GM21576 (cell line): ENCODE measurements around the gene NELL2.
"Not testable (repeated sequence)": the region's sequence is repeated elsewhere in the genome, so short reads cannot be mapped to it uniquely, and the experiment has no call there.

Source experiments
- ATAC-seq: cut with Tn5 transposase; IDR thresholded peaks from one replicate; pipeline ENCODE4 v1.9.1; 2021; ENCODE audit warnings: mild to moderate bottlenecking, moderate library complexity; ENCODE audit not compliant: unreplicated experiment

The NELL2 gene

GRCh38 chr12:44875954-44876543 is at the start of gene NELL2:
NELL2 (minus strand) TSS chr12:44876315; CDS start chr12:44875869, 446 bp downstream.
- ATAC-seq, result peak; percentile 41

GRCh38 chr12:44921736-44922135 is 45.6 kb upstream of the NELL2 start:
- no peak for ATAC-seq

- no peak for ATAC-seq
Observed at GRCh38 chr12:44917141-44917540, 41.0 kb upstream of the NELL2 start.

GRCh38 chr12:44915958-44916357 is 39.8 kb upstream of the NELL2 start:
- no peak for ATAC-seq

GRCh38 chr12:44904321-44904720 is 28.2 kb upstream of the NELL2 start:
- ATAC-seq, result no peak

GRCh38 chr12:44898108-44898507 is 22.0 kb upstream of the NELL2 start:
- not testable (repeated sequence) for ATAC-seq

- ATAC-seq, result no peak
Observed at GRCh38 chr12:44889926-44890325, 13.8 kb upstream of the NELL2 start.

- ATAC-seq, result no peak
Observed at GRCh38 chr12:44889162-44889561, 13.0 kb upstream of the NELL2 start.

- no peak for ATAC-seq
Observed at GRCh38 chr12:44885902-44886301, 9.8 kb upstream of the NELL2 start.

- no peak for ATAC-seq
Observed at GRCh38 chr12:44881197-44881596, 5.1 kb upstream of the NELL2 start.

GRCh38 chr12:44876544-44877410 is 662 bp upstream of the NELL2 start:
- ATAC-seq, result peak; percentile 49

GRCh38 chr12:44875417-44875953 is 630 bp downstream of the NELL2 start:
- ATAC-seq, result no peak

GRCh38 chr12:44874981-44875416 is 1.1 kb downstream of the NELL2 start:
- ATAC-seq, result no peak

GRCh38 chr12:44873898-44874297 is 2.2 kb downstream of the NELL2 start:
- no peak for ATAC-seq

- ATAC-seq, result no peak
Observed at GRCh38 chr12:44869503-44869902, 6.6 kb downstream of the NELL2 start.

GRCh38 chr12:44863867-44864266 is 12.2 kb downstream of the NELL2 start:
- ATAC-seq, result no peak

- no peak for ATAC-seq
Observed at GRCh38 chr12:44859998-44860689, 16.0 kb downstream of the NELL2 start.

- ATAC-seq, result no peak
Observed at GRCh38 chr12:44858226-44858855, 17.8 kb downstream of the NELL2 start.

- no peak for ATAC-seq
Observed at GRCh38 chr12:44852483-44852882, 23.6 kb downstream of the NELL2 start.

- ATAC-seq, result no peak
Observed at GRCh38 chr12:44851586-44851985, 24.5 kb downstream of the NELL2 start.

- peak; percentile 61 for ATAC-seq
Observed at GRCh38 chr12:44848703-44849085, 27.4 kb downstream of the NELL2 start.
